ENCODE measurements around the gene ATG4C.
"Not testable (repeated sequence)": the region's sequence is repeated elsewhere in the genome, so short reads cannot be mapped to it uniquely, and the experiment has no call there.

The ATG4C gene

GRCh38 chr1:62772607-62773295 is 11.2 kb upstream of the ATG4C start:
- in situ Hi-C loops (cut with HindIII; ENCODE audit: low pct_ligation_motif_present, low pct_unique_long_range_greater_than_20kb, low sequenced_read_pairs), result no loop called here
- DNase-seq, result no peak

- no peak for DNase-seq
- in situ Hi-C loops (cut with HindIII; ENCODE audit: low pct_ligation_motif_present, low pct_unique_long_range_greater_than_20kb, low sequenced_read_pairs), result no loop called here
Measured at GRCh38 chr1:62774006-62774405, 9.9 kb upstream of the ATG4C start.

GRCh38 chr1:62774971-62775595 is 8.8 kb upstream of the ATG4C start:
- in situ Hi-C loops (cut with HindIII; ENCODE audit: low pct_ligation_motif_present, low pct_unique_long_range_greater_than_20kb, low sequenced_read_pairs), result no loop called here
- no peak for DNase-seq

- no peak for DNase-seq
- in situ Hi-C loops (cut with HindIII; ENCODE audit: low pct_ligation_motif_present, low pct_unique_long_range_greater_than_20kb, low sequenced_read_pairs), result no loop called here
Measured at GRCh38 chr1:62778208-62778607, 5.7 kb upstream of the ATG4C start.

- no peak for DNase-seq
- in situ Hi-C loops (cut with HindIII; ENCODE audit: low pct_ligation_motif_present, low pct_unique_long_range_greater_than_20kb, low sequenced_read_pairs), result no loop called here
Measured at GRCh38 chr1:62781841-62782543, 1.9 kb upstream of the ATG4C start.

- DNase-seq; in situ Hi-C loops (cut with HindIII; ENCODE audit: low pct_ligation_motif_present, low pct_unique_long_range_greater_than_20kb, low sequenced_read_pairs): not testable (repeated sequence)
Measured at GRCh38 chr1:62782544-62783212, 1.3 kb upstream of the ATG4C start.

GRCh38 chr1:62784509-62785365 is 805 bp downstream of the ATG4C start:
- in situ Hi-C loops (cut with HindIII; ENCODE audit: low pct_ligation_motif_present, low pct_unique_long_range_greater_than_20kb, low sequenced_read_pairs), result no loop called here
- peak; percentile 21 for DNase-seq

- DNase-seq, result no peak
- in situ Hi-C loops (cut with HindIII; ENCODE audit: low pct_ligation_motif_present, low pct_unique_long_range_greater_than_20kb, low sequenced_read_pairs), result no loop called here
Measured at GRCh38 chr1:62790716-62791115, 6.8 kb downstream of the ATG4C start.

GRCh38 chr1:62794053-62794452 is 10.1 kb downstream of the ATG4C start:
- in situ Hi-C loops (cut with HindIII; ENCODE audit: low pct_ligation_motif_present, low pct_unique_long_range_greater_than_20kb, low sequenced_read_pairs), result no loop called here

GRCh38 chr1:62796221-62796620 is 12.3 kb downstream of the ATG4C start:
- DNase-seq, result no peak
- in situ Hi-C loops (cut with HindIII; ENCODE audit: low pct_ligation_motif_present, low pct_unique_long_range_greater_than_20kb, low sequenced_read_pairs), result no loop called here

More at GRCh38 chr1:62794053-62794452, 10.1 kb downstream of the ATG4C start:
- no peak for DNase-seq

GRCh38 chr1:62799688-62800087 is 15.8 kb downstream of the ATG4C start:
- DNase-seq, result no peak
- in situ Hi-C loops (cut with HindIII; ENCODE audit: low pct_ligation_motif_present, low pct_unique_long_range_greater_than_20kb, low sequenced_read_pairs), result no loop called here

GRCh38 chr1:62800281-62800680 is 16.3 kb downstream of the ATG4C start:
- in situ Hi-C loops (cut with HindIII; ENCODE audit: low pct_ligation_motif_present, low pct_unique_long_range_greater_than_20kb, low sequenced_read_pairs), result no loop called here
- no peak for DNase-seq

- in situ Hi-C loops (cut with HindIII; ENCODE audit: low pct_ligation_motif_present, low pct_unique_long_range_greater_than_20kb, low sequenced_read_pairs), result no loop called here
- no peak for DNase-seq
Measured at GRCh38 chr1:62800825-62801306, 16.9 kb downstream of the ATG4C start.

- in situ Hi-C loops (cut with HindIII; ENCODE audit: low pct_ligation_motif_present, low pct_unique_long_range_greater_than_20kb, low sequenced_read_pairs), result no loop called here
- no peak for DNase-seq
Measured at GRCh38 chr1:62809788-62810187, 25.9 kb downstream of the ATG4C start.

GRCh38 chr1:62810420-62811274 is 26.7 kb downstream of the ATG4C start:
- no peak for DNase-seq
- in situ Hi-C loops (cut with HindIII; ENCODE audit: low pct_ligation_motif_present, low pct_unique_long_range_greater_than_20kb, low sequenced_read_pairs), result no loop called here

GRCh38 chr1:62823556-62823955 is 39.6 kb downstream of the ATG4C start:
- in situ Hi-C loops (cut with HindIII; ENCODE audit: low pct_ligation_motif_present, low pct_unique_long_range_greater_than_20kb, low sequenced_read_pairs), result no loop called here
- DNase-seq, result no peak

GRCh38 chr1:62826901-62827300 is 43.0 kb downstream of the ATG4C start:
- DNase-seq, result no peak
- in situ Hi-C loops (cut with HindIII; ENCODE audit: low pct_ligation_motif_present, low pct_unique_long_range_greater_than_20kb, low sequenced_read_pairs), result no loop called here

Data from ACHN (cell line).